Measurements from ENCODE around the gene LRRC23. TPM values are rescaled to one million over a fixed set of nuclear protein-coding genes. Genes with fewer than 3 reads are reported as not detected.
A peak's percentile ranks its signal among the peaks of the same experiment; 100 is the strongest.

LRRC23 gene
- total RNA-seq, 1 donor: 4.3 TPM

- Histone ChIP-seq H3K9me3 (ENCODE audit: low read depth, low read length) (no peaks in the 10 kb centered on the region), H3K4me1 (ENCODE audit: insufficient read depth, low read length) (peaks cover 41% of the 10 kb centered on the region), H3K27me3 (ENCODE audit: insufficient read depth, low read length) (no peaks in the 10 kb centered on the region), H3K4me3 (ENCODE audit: low read length) (no peak overlapping the region)
These were observed 34.0 kb downstream of the LRRC23 start for GRCh38 chr12:6938353-6939190.

- H3K4me3 ChIP-seq (ENCODE audit: low read length): no peak overlapping the region
- peaks cover 47% of the 10 kb centered on the region for H3K4me1 ChIP-seq (ENCODE audit: insufficient read depth, low read length)
- no peaks in the 10 kb centered on the region for H3K27me3 ChIP-seq (ENCODE audit: insufficient read depth, low read length)
These were observed 34.5 kb downstream of the LRRC23 start for GRCh38 chr12:6939191-6939540.

DNA sequence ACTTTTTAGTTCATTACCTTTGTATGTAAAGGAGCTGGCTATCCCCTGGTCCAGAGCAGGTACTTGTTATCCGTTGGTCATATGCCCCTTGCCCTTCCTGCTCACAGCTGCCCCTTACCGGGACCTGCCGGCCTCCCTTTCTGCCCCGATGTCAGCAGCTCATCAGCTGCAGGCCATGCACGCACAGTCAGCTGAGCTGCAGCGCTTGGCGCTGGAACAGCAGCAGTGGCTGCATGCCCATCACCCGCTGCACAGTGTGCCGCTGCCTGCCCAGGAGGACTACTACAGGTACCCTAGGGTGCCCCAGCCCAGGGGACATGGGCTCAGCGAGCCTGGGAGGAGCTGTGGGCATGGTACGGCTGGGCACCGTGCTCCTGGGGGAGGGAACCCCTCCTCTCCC is 36.6 kb downstream of the LRRC23 start:
- no peak overlapping the region for H3K4me3 ChIP-seq (ENCODE audit: low read length)
- no peaks in the 10 kb centered on the region for H3K9me3 ChIP-seq (ENCODE audit: low read depth, low read length)
- H3K4me1 ChIP-seq (ENCODE audit: insufficient read depth, low read length): peaks cover 53% of the 10 kb centered on the region
- H3K27me3 ChIP-seq (ENCODE audit: insufficient read depth, low read length): no peaks in the 10 kb centered on the region

More at GRCh38 chr12:6939191-6939540, 34.5 kb downstream of the LRRC23 start:
- no peaks in the 10 kb centered on the region for H3K9me3 ChIP-seq (ENCODE audit: low read depth, low read length)

DNA sequence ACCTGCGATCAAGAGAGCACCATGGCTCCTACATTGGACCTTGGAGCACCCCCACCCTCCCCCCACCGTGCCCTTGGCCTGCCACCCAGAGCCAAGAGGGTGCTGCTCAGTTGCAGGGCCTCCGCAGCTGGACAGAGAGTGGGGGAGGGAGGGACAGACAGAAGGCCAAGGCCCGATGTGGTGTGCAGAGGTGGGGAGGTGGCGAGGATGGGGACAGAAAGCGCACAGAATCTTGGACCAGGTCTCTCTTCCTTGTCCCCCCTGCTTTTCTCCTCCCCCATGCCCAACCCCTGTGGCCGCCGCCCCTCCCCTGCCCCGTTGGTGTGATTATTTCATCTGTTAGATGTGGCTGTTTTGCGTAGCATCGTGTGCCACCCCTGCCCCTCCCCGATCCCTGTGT is 37.2 kb downstream of the LRRC23 start:
- Histone ChIP-seq H3K4me1 (ENCODE audit: insufficient read depth, low read length) (peaks cover 53% of the 10 kb centered on the region), H3K27me3 (ENCODE audit: insufficient read depth, low read length) (no peaks in the 10 kb centered on the region), H3K9me3 (ENCODE audit: low read depth, low read length) (no peaks in the 10 kb centered on the region), H3K4me3 (ENCODE audit: low read length) (no peak overlapping the region)

DNA sequence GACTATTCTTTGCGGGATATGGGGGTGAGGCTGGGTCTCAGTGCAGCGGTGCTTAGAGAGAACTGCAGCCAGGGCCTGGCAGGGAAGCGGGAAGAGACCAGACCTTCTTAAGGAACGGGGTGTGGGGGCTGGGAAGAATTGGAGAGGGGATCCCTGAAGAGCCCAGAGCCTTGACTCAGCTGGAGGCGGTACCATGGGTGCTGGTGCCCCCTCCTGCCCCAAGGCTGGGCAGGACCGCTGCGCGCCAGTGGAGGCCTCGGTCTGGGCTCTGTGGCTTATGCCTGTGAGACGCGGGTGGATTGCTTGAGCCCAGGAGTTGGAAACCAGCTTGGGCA is 37.7 kb downstream of the LRRC23 start:
- Histone ChIP-seq H3K27me3 (ENCODE audit: insufficient read depth, low read length) (no peaks in the 10 kb centered on the region), H3K4me1 (ENCODE audit: insufficient read depth, low read length) (peaks cover 54% of the 10 kb centered on the region), H3K4me3 (ENCODE audit: low read length) (no peak overlapping the region), H3K9me3 (ENCODE audit: low read depth, low read length) (no peaks in the 10 kb centered on the region)

GRCh38 chr12:6943389-6943721 is 38.7 kb downstream of the LRRC23 start:
- Histone ChIP-seq H3K4me3 (ENCODE audit: low read length) (peak overlapping the region; percentile 61), H3K4me1 (ENCODE audit: insufficient read depth, low read length) (peaks cover 60% of the 10 kb centered on the region)

GRCh38 chr12:6943722-6944380 is 39.2 kb downstream of the LRRC23 start, which contains the start of the genes C12orf57 and RNU7-1:
C12orf57 (plus strand) TSS chr12:6944022; CDS start chr12:6944122, 100 bp downstream.
RNU7-1 (plus strand) TSS chr12:6943816.
- Histone ChIP-seq H3K4me1 (ENCODE audit: insufficient read depth, low read length) (peaks cover 62% of the 10 kb centered on the region), H3K4me3 (ENCODE audit: low read length) (peak within 1 kb of the TSS; percentile 61), H3K9me3 (ENCODE audit: low read depth, low read length) (no peaks in the 10 kb centered on the region), H3K27me3 (ENCODE audit: insufficient read depth, low read length) (no peaks in the 10 kb centered on the region)

More at GRCh38 chr12:6943389-6943721, 38.7 kb downstream of the LRRC23 start:
- Histone ChIP-seq H3K27me3 (ENCODE audit: insufficient read depth, low read length) (no peaks in the 10 kb centered on the region), H3K9me3 (ENCODE audit: low read depth, low read length) (no peaks in the 10 kb centered on the region)

- peak overlapping the region; percentile 61 for H3K4me3 ChIP-seq (ENCODE audit: low read length)
- no peaks in the 10 kb centered on the region for H3K27me3 ChIP-seq (ENCODE audit: insufficient read depth, low read length)
- peaks cover 69% of the 10 kb centered on the region for H3K4me1 ChIP-seq (ENCODE audit: insufficient read depth, low read length)
- no peaks in the 10 kb centered on the region for H3K9me3 ChIP-seq (ENCODE audit: low read depth, low read length)
These were observed 40.0 kb downstream of the LRRC23 start for GRCh38 chr12:6944381-6945186.

DNA sequence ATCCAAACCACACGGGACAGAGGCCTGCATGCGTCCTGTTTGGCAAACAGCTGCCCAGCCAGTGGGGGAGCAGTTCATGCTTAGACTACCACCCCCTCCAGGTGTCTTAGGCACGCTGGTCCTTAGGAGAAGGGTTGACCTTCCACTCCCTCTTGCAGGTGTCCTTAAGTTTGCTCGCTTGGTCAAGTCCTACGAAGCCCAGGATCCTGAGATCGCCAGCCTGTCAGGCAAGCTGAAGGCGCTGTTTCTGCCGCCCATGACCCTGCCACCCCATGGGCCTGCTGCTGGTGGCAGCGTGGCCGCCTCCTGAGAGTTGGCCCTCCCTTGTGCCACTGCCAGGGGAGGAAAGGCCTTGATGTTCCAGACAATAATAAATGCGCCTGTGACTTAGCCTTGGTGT is 41.0 kb downstream of the LRRC23 start:
- Histone ChIP-seq H3K9me3 (ENCODE audit: low read depth, low read length) (no peaks in the 10 kb centered on the region), H3K4me1 (ENCODE audit: insufficient read depth, low read length) (peaks cover 79% of the 10 kb centered on the region), H3K27me3 (ENCODE audit: insufficient read depth, low read length) (no peaks in the 10 kb centered on the region), H3K4me3 (ENCODE audit: low read length) (no peak overlapping the region)

DNA sequence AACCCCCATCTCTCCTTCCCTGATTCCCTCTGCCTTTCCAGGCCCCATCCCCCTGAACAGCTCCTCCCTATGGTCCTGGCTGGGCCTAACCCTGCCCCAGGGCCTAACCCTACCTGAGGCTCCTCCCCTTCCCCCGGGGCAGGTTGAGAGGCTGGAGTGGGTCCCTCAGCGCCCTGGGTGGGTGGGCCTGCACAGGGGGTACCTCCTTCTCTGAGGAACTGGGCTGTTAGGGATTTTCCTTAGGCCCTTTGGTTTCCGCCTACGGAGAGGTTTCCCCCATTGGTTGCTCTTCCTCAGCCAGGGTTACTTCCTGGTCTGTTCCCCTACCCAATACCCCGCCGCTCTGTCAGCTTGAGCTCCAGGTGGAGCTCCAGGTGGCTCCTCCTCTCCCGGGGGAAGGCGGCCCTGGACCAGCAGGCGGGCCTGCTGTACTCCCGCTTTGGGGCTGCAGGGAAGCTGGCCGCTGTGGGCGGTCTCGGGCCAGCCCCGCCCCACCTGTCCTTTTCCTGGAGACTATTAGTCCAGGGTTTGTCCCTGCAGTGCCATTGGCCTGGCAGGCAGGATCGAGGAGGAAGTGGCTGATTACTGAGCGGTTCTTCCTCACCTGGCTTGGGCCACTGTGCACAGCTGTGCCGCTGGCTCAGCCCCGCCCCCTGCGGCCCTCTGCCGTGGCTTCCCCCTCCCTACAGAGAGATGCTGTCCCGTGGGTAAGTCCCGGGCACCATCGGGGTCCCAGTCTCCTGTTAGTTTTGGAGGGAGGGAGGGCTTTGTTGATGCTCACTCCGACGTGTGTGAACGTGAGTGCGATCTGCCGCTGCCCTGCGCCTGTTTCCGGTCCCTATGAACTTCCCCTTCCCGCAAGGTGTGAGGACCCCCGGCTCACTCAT is 41.7 kb downstream of the LRRC23 start:
- Histone ChIP-seq H3K27me3 (ENCODE audit: insufficient read depth, low read length) (no peaks in the 10 kb centered on the region), H3K4me3 (ENCODE audit: low read length) (peak overlapping the region; percentile 26), H3K9me3 (ENCODE audit: low read depth, low read length) (no peaks in the 10 kb centered on the region)

DNA sequence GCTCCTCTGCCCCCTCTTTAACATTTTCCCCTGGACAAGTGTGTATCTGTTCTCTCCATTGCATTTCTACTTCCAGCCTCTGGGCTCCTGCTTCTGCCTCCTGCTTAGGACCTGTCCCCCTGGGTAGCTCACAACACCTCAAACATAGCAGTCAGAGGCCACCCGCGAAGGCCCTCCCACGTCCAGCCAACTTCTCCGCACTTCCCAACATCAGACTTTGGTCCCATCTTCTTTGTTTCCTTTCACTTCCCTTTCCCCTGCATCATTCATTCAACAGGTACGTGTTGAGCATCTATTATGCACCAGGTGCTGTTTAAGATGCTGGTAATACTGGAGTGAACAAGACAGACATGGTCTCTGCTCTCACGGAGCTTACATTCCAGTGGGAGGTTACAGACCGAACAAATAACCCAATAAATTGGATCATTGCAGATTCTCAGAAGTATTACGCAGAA is 42.3 kb downstream of the LRRC23 start:
- Histone ChIP-seq H3K4me1 (ENCODE audit: insufficient read depth, low read length) (peaks cover 84% of the 10 kb centered on the region), H3K4me3 (ENCODE audit: low read length) (no peak overlapping the region)

More for the DNA sequence above, 41.7 kb downstream of the LRRC23 start:
- peaks cover 84% of the 10 kb centered on the region for H3K4me1 ChIP-seq (ENCODE audit: insufficient read depth, low read length)

GRCh38 chr12:6947615-6948014 is 43.0 kb downstream of the LRRC23 start:
- H3K9me3 ChIP-seq (ENCODE audit: low read depth, low read length): no peaks in the 10 kb centered on the region
- H3K4me3 ChIP-seq (ENCODE audit: low read length): no peak overlapping the region
- H3K27me3 ChIP-seq (ENCODE audit: insufficient read depth, low read length): no peaks in the 10 kb centered on the region
- peaks cover 84% of the 10 kb centered on the region for H3K4me1 ChIP-seq (ENCODE audit: insufficient read depth, low read length)

More for the DNA sequence above, 42.3 kb downstream of the LRRC23 start:
- H3K9me3 ChIP-seq (ENCODE audit: low read depth, low read length): no peaks in the 10 kb centered on the region
- no peaks in the 10 kb centered on the region for H3K27me3 ChIP-seq (ENCODE audit: insufficient read depth, low read length)

GRCh38 chr12:6948873-6949594 is 44.4 kb downstream of the LRRC23 start:
- no peak overlapping the region for H3K4me3 ChIP-seq (ENCODE audit: low read length)
- peaks cover 73% of the 10 kb centered on the region for H3K4me1 ChIP-seq (ENCODE audit: insufficient read depth, low read length)
- H3K9me3 ChIP-seq (ENCODE audit: low read depth, low read length): no peaks in the 10 kb centered on the region
- no peaks in the 10 kb centered on the region for H3K27me3 ChIP-seq (ENCODE audit: insufficient read depth, low read length)

DNA sequence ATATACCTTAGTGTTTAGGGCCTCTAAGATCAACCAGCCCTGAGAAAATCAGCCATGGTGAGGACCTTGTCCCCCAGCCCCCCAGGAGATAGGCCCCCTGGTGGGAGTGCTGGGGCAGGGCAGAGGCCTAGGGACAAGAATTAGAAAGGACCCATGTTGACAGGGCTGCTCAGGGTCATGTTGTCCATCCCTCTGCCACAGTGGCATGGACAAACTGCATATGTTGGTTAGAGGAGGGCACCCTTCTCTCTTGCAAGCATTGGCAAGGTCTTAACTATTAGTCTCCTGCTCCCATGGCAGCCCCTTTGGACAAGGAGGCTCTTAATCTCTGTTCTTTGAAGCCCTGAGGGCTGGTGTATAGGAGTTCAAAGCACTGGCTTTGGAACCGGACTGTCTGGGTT is 45.8 kb downstream of the LRRC23 start:
- Histone ChIP-seq H3K4me3 (ENCODE audit: low read length) (no peak overlapping the region), H3K9me3 (ENCODE audit: low read depth, low read length) (no peaks in the 10 kb centered on the region), H3K27me3 (ENCODE audit: insufficient read depth, low read length) (no peaks in the 10 kb centered on the region), H3K4me1 (ENCODE audit: insufficient read depth, low read length) (peaks cover 73% of the 10 kb centered on the region)

Data from mononuclear cell (primary cell).